Muscle layer of duodenum (tissue), 2 donors: ENCODE measurements around the gene SCN5A.

ENCODE experiments used
- H3K27ac ChIP-seq: one replicate; pipeline ENCODE4 v1.7.0; 2013; ENCODE audit warnings: mild to moderate bottlenecking, low read length
- H3K27me3 ChIP-seq: one replicate; pipeline ENCODE4 v1.7.0; 2013; ENCODE audit warnings: low read depth, mild to moderate bottlenecking, control low read depth, low read length
- H3K36me3 ChIP-seq, 2 donors: one replicate each; pipeline ENCODE4 v1.7.0; 2013; ENCODE audit warnings: low read length in 2 of 2, control low read depth in 1 of 2, mild to moderate bottlenecking in 1 of 2; ENCODE audit not compliant: insufficient read depth in 2 of 2, control insufficient read depth in 1 of 2
- H3K4me1 ChIP-seq, 2 donors: one replicate each; pipeline ENCODE4 v1.7.0; 2013; ENCODE audit warnings: low read length in 2 of 2, mild to moderate bottlenecking in 2 of 2, control low read depth in 1 of 2, moderate library complexity in 1 of 2; ENCODE audit not compliant: insufficient read depth in 2 of 2, control insufficient read depth in 1 of 2
- H3K4me3 ChIP-seq, 2 donors: one replicate each; pipeline ENCODE4 v1.7.0; 2013; ENCODE audit warnings: low read length in 2 of 2, low read depth in 1 of 2, mild to moderate bottlenecking in 1 of 2
- H3K9me3 ChIP-seq, 2 donors: one replicate each; pipeline ENCODE4 v1.7.0; 2013; ENCODE audit warnings: low read length in 2 of 2, control low read depth in 1 of 2, mild to moderate bottlenecking in 1 of 2; ENCODE audit not compliant: control insufficient read depth in 1 of 2
- donor health status: healthy.

Gene SCN5A

DNA sequence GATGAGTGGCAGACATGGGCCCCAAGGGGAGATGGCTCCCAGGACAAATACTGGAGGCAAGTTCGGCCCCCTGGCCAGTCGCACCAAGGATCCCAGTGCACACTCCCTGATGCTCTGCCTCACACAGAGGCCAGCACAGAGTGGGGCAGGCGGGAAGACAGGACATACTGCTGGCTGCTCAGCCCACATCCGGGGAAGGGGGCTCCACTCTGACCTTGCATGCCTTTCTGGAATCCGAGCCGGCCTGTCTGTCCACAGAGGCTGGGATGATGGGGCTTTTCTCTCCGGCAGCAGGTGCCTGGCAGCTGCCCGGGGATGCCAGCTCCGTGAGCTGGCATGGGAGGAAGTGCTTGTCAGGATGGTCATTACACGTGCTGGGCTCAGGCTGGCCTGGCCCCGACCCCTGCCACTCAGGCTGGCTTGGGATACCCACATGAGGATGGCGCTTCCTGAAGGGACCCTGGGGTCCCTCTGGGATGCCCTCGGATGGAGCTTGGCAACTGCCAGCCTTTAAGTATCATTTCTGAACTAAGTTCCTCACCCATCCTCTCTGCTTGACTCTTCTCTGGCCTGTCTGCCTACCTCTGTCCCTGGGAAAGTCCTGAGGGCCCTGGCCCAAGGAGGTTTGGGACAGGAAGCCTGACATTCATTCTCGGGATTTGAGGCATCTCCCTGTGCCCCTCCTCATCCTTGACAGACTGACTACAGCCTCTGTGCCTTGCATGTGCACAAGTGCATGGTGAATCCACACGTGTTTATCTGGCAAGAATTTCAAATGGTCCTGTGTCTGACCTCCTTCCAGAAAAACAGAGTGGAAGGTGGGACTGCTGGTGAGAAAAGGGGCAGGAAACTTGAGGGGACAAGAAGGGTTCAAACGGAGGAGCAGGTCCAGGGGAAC lies 106.8 kb downstream of the SCN5A start:
- Histone ChIP-seq H3K4me3 (no peak overlapping the region), H3K9me3 (no peaks in the 10 kb centered on the region), H3K27me3 (no peaks in the 10 kb centered on the region), H3K27ac (no peak overlapping the region), H3K36me3 (no peaks in the 10 kb centered on the region), H3K4me1 (no peaks in the 10 kb centered on the region)

DNA sequence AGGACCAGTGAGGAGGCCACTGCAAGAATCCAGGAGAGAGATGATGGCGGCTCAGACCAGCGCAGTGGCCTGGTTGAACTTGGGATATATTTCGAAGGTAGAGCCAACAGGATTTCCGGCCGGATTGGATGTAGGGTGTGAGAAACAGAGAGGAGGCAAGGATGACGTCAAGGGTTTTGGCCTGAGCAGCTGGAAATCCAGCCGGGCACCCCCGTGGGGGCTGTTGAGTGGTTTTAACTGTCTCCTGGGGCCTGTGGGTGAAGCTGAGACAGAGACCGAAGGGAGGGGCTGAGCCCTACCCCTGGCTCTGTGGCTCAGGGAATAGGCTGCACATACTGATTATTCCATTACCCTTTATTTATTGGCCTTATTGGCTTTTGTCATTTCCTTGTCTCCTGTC lies 107.7 kb downstream of the SCN5A start:
- H3K36me3 ChIP-seq: no peaks in the 10 kb centered on the region
- H3K9me3 ChIP-seq: no peaks in the 10 kb centered on the region
- H3K27me3 ChIP-seq: no peaks in the 10 kb centered on the region
- H3K4me1 ChIP-seq: no peaks in the 10 kb centered on the region
- H3K27ac ChIP-seq: no peak overlapping the region
- H3K4me3 ChIP-seq: no peak overlapping the region

DNA sequence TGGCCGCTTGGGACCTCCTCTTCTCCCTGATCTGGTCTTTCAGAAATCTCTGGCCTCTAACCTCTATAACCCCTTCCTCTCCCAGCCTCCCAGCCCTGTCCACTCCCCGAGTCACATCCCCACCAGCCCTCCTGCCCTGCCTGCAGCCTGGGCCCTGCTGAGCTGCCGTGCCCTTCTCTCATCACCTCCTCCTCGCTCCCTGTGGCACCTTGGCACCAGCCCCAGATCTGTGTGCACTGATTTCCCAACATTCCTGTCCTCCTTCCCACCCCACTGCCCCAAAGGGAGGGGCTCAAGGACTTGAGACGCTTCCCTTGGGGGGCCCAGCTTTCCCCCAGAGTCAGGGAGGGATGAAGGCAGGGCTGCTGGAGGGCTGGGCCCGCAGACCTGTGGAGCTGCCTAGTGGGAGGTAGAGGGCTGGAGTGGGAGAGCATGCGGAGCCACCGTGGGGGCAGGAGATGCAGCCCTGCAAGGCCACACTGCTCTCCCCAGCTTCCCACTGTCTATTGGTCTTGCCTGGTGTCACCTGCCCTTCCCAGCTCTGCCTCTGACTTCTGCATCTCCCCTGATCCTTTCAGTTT lies 110.6 kb downstream of the SCN5A start:
- no peaks in the 10 kb centered on the region for H3K9me3 ChIP-seq
- H3K4me3 ChIP-seq: no peak overlapping the region
- H3K27ac ChIP-seq: no peak overlapping the region
- no peaks in the 10 kb centered on the region for H3K27me3 ChIP-seq
- H3K36me3 ChIP-seq: peaks cover 0 to 8% of the 10 kb centered on the region in 2 donors
- no peaks in the 10 kb centered on the region for H3K4me1 ChIP-seq

DNA sequence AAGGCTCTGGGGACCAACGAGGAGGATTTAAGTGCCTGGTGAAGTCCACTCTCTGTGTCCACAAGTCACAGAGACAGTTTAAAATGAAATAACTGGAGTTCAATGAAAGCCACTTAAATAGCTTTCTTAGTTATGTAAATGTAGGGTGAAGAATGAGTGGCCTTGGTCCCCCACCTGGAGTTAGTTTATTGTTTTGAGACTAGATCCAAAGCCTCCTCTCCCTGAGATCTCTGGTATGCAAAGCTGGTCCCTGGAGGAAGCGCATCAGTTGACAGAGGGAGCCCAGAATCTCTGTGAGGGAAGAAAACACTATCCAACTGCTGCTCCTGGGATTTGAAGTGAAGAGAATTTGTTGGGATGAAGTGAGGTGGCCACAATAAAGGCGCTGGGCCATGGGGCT lies 112.8 kb downstream of the SCN5A start:
- peaks cover 0 to 12% of the 10 kb centered on the region in 2 donors for H3K36me3 ChIP-seq
- H3K27ac ChIP-seq: no peak overlapping the region
- no peak overlapping the region for H3K4me3 ChIP-seq
- H3K9me3 ChIP-seq: no peaks in the 10 kb centered on the region
- H3K27me3 ChIP-seq: no peaks in the 10 kb centered on the region
- no peaks in the 10 kb centered on the region for H3K4me1 ChIP-seq

DNA sequence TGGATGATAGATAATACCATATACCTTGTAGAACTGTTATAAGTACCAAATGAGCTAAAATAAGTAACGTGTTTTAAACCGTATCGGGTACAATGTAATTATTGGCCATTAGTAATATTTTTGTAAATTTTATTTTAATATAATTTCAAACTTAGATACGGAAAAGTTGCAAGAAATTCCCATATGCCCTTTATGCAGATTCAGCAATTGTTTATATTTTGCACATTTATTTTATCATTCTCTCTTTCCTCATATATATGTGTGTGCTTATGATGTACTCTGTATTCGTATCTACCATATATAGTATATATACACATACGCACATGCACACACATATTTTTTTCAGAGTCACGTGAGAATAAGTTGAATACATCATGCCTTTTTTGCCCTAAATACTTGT lies 114.9 kb downstream of the SCN5A start:
- Histone ChIP-seq H3K9me3 (no peaks in the 10 kb centered on the region), H3K4me1 (no peaks in the 10 kb centered on the region), H3K36me3 (peaks cover 0 to 12% of the 10 kb centered on the region in 2 donors), H3K27ac (no peak overlapping the region), H3K27me3 (no peaks in the 10 kb centered on the region), H3K4me3 (no peak overlapping the region)

DNA sequence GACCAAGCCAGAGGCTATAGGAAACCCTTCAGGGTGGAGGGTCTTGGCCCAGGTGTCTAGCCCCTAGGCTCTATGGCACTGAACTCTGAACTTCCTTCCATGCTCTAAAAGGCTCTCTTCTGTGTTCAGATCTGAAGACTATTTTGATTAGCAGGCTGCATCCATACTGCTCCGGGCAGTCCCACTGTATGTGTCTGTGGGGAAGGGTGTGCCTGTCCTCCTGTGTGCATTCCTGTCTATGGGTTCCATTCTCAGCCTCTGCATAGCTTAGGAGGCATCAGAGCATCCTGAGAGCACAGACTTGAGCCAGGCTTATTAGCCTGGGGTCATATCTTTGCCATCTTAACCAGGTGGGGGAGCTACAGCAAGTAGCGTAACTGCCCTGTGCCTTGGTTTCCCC lies 115.3 kb downstream of the SCN5A start:
- Histone ChIP-seq H3K9me3 (no peaks in the 10 kb centered on the region), H3K27ac (no peak overlapping the region), H3K4me3 (no peak overlapping the region), H3K27me3 (no peaks in the 10 kb centered on the region), H3K4me1 (no peaks in the 10 kb centered on the region), H3K36me3 (peaks cover 0 to 12% of the 10 kb centered on the region in 2 donors)

DNA sequence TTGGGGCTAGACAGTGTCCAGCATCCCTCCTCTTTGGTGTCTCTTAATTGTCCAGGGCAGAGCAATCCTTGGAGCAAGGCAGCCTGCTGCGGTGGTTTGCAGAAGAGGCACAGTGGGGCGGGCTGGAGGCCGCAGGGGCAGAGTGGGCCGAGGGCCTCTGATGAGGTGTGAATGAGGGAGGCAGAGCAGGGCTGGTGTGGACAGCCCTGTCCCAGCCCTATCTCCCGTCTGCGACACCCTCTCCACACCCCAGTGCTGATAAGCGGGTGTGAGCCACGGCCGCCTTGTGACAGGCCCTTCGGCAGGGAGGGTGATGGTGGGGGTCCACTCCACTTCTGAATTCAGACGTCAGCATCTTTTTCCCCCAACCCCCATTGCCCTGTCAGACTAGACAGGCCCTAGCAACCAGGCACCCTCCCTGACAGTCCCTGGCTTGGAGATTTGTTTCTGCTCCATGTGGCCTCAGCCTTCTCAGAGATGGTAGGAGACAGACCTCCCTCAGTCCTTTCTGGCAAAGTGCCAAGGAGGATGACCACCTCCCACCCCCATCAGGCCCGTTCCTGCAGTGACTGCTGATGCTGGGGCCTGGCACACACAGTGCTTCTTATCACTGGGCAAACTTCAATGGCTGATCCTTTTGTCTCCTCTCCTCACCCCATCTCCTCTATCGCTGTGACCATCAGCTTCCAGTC lies 116.1 kb downstream of the SCN5A start:
- H3K4me1 ChIP-seq: no peaks in the 10 kb centered on the region

DNA sequence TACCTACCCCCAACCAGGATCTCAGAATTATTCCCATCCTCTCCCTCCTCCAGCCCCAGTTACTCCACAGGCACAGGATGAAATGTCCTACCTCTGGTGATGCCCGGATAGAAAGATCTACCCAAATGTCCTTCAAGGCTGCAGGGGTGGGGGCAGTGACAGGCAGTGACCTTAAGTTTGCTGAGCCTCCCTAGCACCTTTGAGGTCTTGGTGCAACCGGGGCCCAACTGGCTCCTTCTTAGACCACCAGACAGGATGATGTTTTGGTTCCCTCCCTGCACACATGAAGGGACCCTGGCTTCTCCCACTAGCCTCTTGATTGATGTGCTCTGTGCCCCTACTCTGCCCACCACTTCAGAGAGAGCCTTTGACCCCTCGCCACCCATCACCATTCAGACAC lies 117.0 kb downstream of the SCN5A start:
- no peaks in the 10 kb centered on the region for H3K9me3 ChIP-seq
- H3K36me3 ChIP-seq: peaks cover 0 to 21% of the 10 kb centered on the region in 2 donors
- no peak overlapping the region for H3K4me3 ChIP-seq
- H3K27ac ChIP-seq: no peak overlapping the region
- H3K27me3 ChIP-seq: no peaks in the 10 kb centered on the region
- H3K4me1 ChIP-seq: no peaks in the 10 kb centered on the region

More for the DNA sequence above, 116.1 kb downstream of the SCN5A start:
- H3K4me3 ChIP-seq: no peak overlapping the region
- no peaks in the 10 kb centered on the region for H3K9me3 ChIP-seq
- peaks cover 0 to 12% of the 10 kb centered on the region in 2 donors for H3K36me3 ChIP-seq
- H3K27ac ChIP-seq: no peak overlapping the region
- no peaks in the 10 kb centered on the region for H3K27me3 ChIP-seq

DNA sequence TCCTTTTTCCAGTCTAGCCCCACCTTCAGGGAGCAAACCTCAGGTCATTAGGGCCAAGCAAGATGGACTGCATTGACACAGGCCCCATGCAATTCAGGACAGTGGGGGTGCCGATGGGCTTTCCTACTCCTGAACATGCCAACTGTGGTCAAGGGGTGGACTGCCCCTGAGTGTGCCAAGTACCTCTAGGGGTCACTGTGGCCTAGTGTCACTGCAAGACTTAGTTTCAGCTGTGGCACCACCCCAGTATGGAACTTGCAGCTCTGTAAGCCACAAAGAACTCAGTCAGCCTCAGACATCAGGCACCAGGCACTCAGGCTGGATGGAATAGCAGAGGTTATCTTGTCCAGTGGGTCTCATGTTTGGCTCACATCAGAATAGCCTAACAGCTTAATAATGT lies 121.0 kb downstream of the SCN5A start:
- Histone ChIP-seq H3K36me3 (peaks cover 17 to 45% of the 10 kb centered on the region in 2 donors), H3K27ac (no peak overlapping the region), H3K9me3 (no peaks in the 10 kb centered on the region), H3K4me3 (no peak overlapping the region), H3K27me3 (no peaks in the 10 kb centered on the region), H3K4me1 (no peaks in the 10 kb centered on the region)

DNA sequence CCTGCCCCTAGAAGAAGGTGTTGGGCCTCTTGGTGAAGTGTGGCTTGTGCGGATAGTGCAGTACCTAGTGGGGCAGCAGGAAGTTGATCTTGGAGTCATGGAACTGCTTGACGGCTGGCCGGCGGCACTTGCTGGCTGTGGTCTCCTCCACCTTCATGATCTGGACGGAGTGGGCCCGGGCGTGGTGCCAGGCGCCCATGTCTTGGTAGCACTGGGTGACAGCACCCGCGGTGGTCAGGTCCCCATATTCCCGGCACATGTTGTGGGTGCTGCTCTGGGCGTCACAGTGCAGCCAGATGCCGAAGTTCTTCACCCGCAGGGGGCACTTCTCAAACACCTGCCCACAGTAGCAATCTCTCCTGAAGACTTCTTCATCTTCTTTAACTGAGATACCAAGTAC lies 122.7 kb downstream of the SCN5A start:
- H3K4me1 ChIP-seq: no peaks in the 10 kb centered on the region
- H3K36me3 ChIP-seq: peaks cover 17 to 45% of the 10 kb centered on the region in 2 donors
- no peak overlapping the region for H3K4me3 ChIP-seq
- H3K27me3 ChIP-seq: no peaks in the 10 kb centered on the region
- no peaks in the 10 kb centered on the region for H3K9me3 ChIP-seq
- H3K27ac ChIP-seq: no peak overlapping the region

DNA sequence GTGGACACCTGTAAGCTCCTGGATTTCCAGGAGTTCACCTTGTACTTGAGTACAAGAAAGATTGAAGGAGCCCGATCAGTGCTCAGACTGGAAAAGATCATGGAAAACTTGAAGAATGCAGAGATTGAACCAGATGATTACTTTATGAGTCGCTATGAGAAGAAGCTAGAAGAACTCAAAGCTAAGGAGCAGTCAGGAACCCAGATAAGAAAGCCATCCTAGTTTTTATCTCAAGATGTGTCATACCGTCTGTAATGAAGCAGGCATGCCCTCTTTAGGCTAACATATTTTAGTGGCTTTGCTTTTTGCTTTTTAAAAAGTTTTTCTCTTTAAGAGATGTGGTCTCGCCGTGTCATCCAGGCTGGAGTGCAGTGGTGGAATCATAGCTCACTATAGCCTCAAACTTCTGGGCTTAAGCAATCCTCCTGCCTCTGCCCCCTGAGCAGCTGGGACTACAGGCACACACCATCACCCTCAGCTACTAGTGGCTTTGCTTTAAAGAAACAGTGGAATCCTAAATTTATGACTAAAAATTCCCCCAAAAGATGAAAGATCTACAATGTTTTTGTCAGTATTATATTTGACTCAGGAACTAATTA lies 125.2 kb downstream of the SCN5A start:
- H3K27me3 ChIP-seq: no peaks in the 10 kb centered on the region
- H3K36me3 ChIP-seq: peaks cover 17 to 45% of the 10 kb centered on the region in 2 donors
- no peaks in the 10 kb centered on the region for H3K4me1 ChIP-seq
- no peak overlapping the region for H3K27ac ChIP-seq
- H3K4me3 ChIP-seq: no peak overlapping the region
- no peaks in the 10 kb centered on the region for H3K9me3 ChIP-seq
